HepG2 (cell line): ENCODE results near the gene BTF3L4. TPM values are rescaled to one million over a fixed set of nuclear protein-coding genes. Genes with fewer than 3 reads are reported as not detected.
A peak's percentile ranks its signal among the peaks of the same experiment; 100 is the strongest.

Experiments used
- BCL3 ChIP-seq: sonication (generic); formaldehyde crosslinking; IDR thresholded peaks from 2 replicates; pipeline ENCODE4 v1.5.1; 2020; ENCODE audit warnings: mild to moderate bottlenecking, missing genetic modification reagents, moderate library complexity
- MBD4 ChIP-seq: IDR thresholded peaks from 2 replicates; pipeline ENCODE4 v1.6.1; 2012; ENCODE audit warnings: low read length, inconsistent platforms, borderline replicate concordance
- MEIS2 ChIP-seq: sonication (generic); formaldehyde crosslinking; IDR thresholded peaks from 2 replicates; pipeline ENCODE4 v1.9.0; 2021; ENCODE audit warnings: mild to moderate bottlenecking, missing genetic modification reagents
- MTF2 ChIP-seq: sonication (generic); formaldehyde crosslinking; IDR thresholded peaks from 2 replicates; pipeline ENCODE4 v1.5.0; 2020; ENCODE audit warnings: missing genetic modification reagents, borderline replicate concordance
- MXD4 ChIP-seq: IDR thresholded peaks from 2 replicates; pipeline ENCODE4 v1.6.1; 2016; ENCODE audit warnings: mild to moderate bottlenecking, missing biosample characterization, missing genetic modification reagents
- NCOR1 ChIP-seq: fragments of 200-600 bp; sonication (generic); IDR thresholded peaks from 2 replicates; pipeline ENCODE4 v1.7.0; 2017; ENCODE audit warnings: antibody characterized with exemption, low read length, borderline replicate concordance
- RCOR2 ChIP-seq: IDR thresholded peaks from 2 replicates; pipeline ENCODE4 v1.6.1; 2016; ENCODE audit warnings: missing biosample characterization, missing genetic modification reagents
- SIN3A ChIP-seq: IDR thresholded peaks from 2 replicates; pipeline ENCODE4 v1.6.1; 2011; ENCODE audit warnings: low read depth, mild to moderate bottlenecking, control low read depth, low read length, borderline replicate concordance
- SKIL ChIP-seq: sonication (generic); formaldehyde crosslinking; IDR thresholded peaks from 2 replicates; pipeline ENCODE4 v1.8.0; 2022; ENCODE audit warnings: missing genetic modification reagents, mild to moderate bottlenecking, moderate library complexity, borderline replicate concordance
- SNAPC4 ChIP-seq: sonication (generic); formaldehyde crosslinking; IDR thresholded peaks from 2 replicates; pipeline ENCODE4 v1.4.0; 2020; ENCODE audit warnings: mild to moderate bottlenecking, missing genetic modification reagents
- SP5 ChIP-seq: IDR thresholded peaks from 2 replicates; pipeline ENCODE4 v1.6.1; 2016; ENCODE audit warnings: low read depth, borderline replicate concordance
- TARDBP ChIP-seq: sonication (generic); formaldehyde crosslinking; IDR thresholded peaks from 2 replicates; pipeline ENCODE4 v1.8.0; 2022; ENCODE audit warnings: mild to moderate bottlenecking, missing genetic modification reagents
- YEATS4 ChIP-seq: sonication (generic); formaldehyde crosslinking; IDR thresholded peaks from 2 replicates; pipeline ENCODE4 v1.4.0; 2020; ENCODE audit warnings: missing genetic modification reagents, borderline replicate concordance
- ZBTB26 ChIP-seq: IDR thresholded peaks from 2 replicates; pipeline ENCODE4 v1.6.1; 2016; ENCODE audit warnings: missing compliant biosample characterization, missing genetic modification reagents, borderline replicate concordance
- ZC3H13 ChIP-seq: sonication (generic); formaldehyde crosslinking; IDR thresholded peaks from 2 replicates; pipeline ENCODE4 v1.8.1; 2023; ENCODE audit warnings: mild to moderate bottlenecking, missing genetic modification reagents, moderate library complexity
- ZNF224 ChIP-seq: sonication (generic); formaldehyde crosslinking; IDR thresholded peaks from 2 replicates; pipeline ENCODE4 v1.5.0; 2020; ENCODE audit warnings: mild to moderate bottlenecking, missing genetic modification reagents
- ZNF234 ChIP-seq: sonication (generic); formaldehyde crosslinking; conservative IDR thresholded peaks from 2 replicates; pipeline ENCODE4 v1.5.1; 2020; ENCODE audit warnings: mild to moderate bottlenecking, missing genetic modification reagents
- ZNF567 ChIP-seq: sonication (generic); formaldehyde crosslinking; IDR thresholded peaks from 2 replicates; pipeline ENCODE4 v1.8.1; 2023; ENCODE audit warnings: mild to moderate bottlenecking, missing genetic modification reagents, borderline replicate concordance
- ZNF614 ChIP-seq: IDR thresholded peaks from 2 replicates; pipeline ENCODE4 v1.6.1; 2018; ENCODE audit warnings: missing biosample characterization, missing genetic modification reagents, inconsistent platforms, borderline replicate concordance
- ZNF780A ChIP-seq: sonication (generic); formaldehyde crosslinking; IDR thresholded peaks from 2 replicates; pipeline ENCODE4 v1.8.0; 2022; ENCODE audit warnings: mild to moderate bottlenecking, missing genetic modification reagents, moderate library complexity
- ZSCAN9 ChIP-seq: IDR thresholded peaks from 2 replicates; pipeline ENCODE4 v1.6.1; 2016; ENCODE audit warnings: borderline replicate concordance
- polyA plus RNA-seq, 8 experiments: library from polyadenylated mRNA; depleted of rRNA in 3 of 8; stranded (reverse) in 7 of 8; unstranded in 1 of 8; fragments of >200 nt; fragmentation: Illumina TruSeq in 4 of 8; extraction: Trizol in 4 of 8; gene quantifications; 2 replicates each; pipeline versions ENCODE4 v1.2.1 to v1.2.3, GENCODE V29; 2011 to 2016; ENCODE audit warnings: low read depth in 4 of 8, missing spikeins in 1 of 8, mixed read lengths in 1 of 8; ENCODE audit not compliant: insufficient read depth in 1 of 8
- total RNA-seq, 5 experiments: library from RNA; depleted of rRNA; stranded (reverse); fragments of >200 nt; fragmentation: Illumina TruSeq; extraction: Trizol; gene quantifications; 2 replicates each; pipeline ENCODE4 v1.2.3, GENCODE V29; 2016; ENCODE audit warnings: low read depth in 1 of 5

The BTF3L4 gene
- total and polyA plus RNA-seq, 2 of the 13 experiments (the other 11 are each of a cell fraction or from before 2014, with no cell fraction given), result 59.0 to 74.3 TPM

- TF ChIP-seq YEATS4 (CRISPR knock-in tag) (peak; percentile 65; the same call in 1 of the 2 replicates), SNAPC4 (CRISPR knock-in tag) (no peak), RCOR2 (CRISPR knock-in tag) (peak; percentile 94), ZBTB26 (peak; percentile 96), SIN3A (peak; percentile 61), NCOR1 (peak; percentile 86; the same call in 1 of the 2 replicates), ZNF234 (no peak), MTF2 (CRISPR knock-in tag) (peak; percentile 75; the same call in 1 of the 2 replicates), ZSCAN9 (CRISPR knock-in tag) (peak; percentile 87), ZC3H13 (CRISPR knock-in tag) (no peak), ZNF224 (CRISPR knock-in tag) (0 out of 2 replicates have a peak, but pooled peaks have one; percentile 43), TARDBP (CRISPR knock-in tag) (peak; percentile 90), MXD4 (CRISPR knock-in tag) (peak; percentile 67; the same call in 1 of the 2 replicates), MBD4 (peak; percentile 55; the same call in 1 of the 2 replicates), MEIS2 (peak; percentile 85; the same call in 1 of the 2 replicates), BCL3 (CRISPR knock-in tag) (0 out of 2 replicates have a peak, but pooled peaks have one; percentile 43), ZNF614 (CRISPR knock-in tag) (peak; percentile 97), ZNF780A (no peak), ZNF567 (CRISPR knock-in tag) (no peak), SP5 (CRISPR knock-in tag) (peak; percentile 66), SKIL (CRISPR knock-in tag) (peak; percentile 94)
Measured at GRCh38 chr1:52037402-52037814, 18.7 kb upstream of the BTF3L4 start (continued).
